Vagina (tissue), 2 donors: Measurements from ENCODE around the gene ATOH8.

Source experiments
- CTCF ChIP-seq, 3 experiments: fragments of 450-650 bp in 2 of 3; fragments of 200-600 bp in 1 of 3; sonication (generic) in 1 of 3; IDR thresholded peaks; one replicate each; pipeline ENCODE4 v1.5.1; 2017 to 2019; ENCODE audit warnings: antibody characterized with exemption in 3 of 3, mild to moderate bottlenecking in 2 of 3, moderate library complexity in 2 of 3
- POLR2AphosphoS5 ChIP-seq, 2 donors: sonication (generic); formaldehyde crosslinking; IDR thresholded peaks; one replicate each; pipeline ENCODE4 v1.9.0; 2017; ENCODE audit warnings: antibody characterized with exemption in 2 of 2, mild to moderate bottlenecking in 2 of 2, low read depth in 1 of 2; ENCODE audit not compliant: insufficient read depth in 1 of 2

- TF ChIP-seq POLR2AphosphoS5 (IDR thresholded peaks at IDR 0.05; ENCODE audit: insufficient read depth in 1 of 2, low read depth in 1 of 2): no peak
- TF ChIP-seq CTCF (IDR thresholded peaks at IDR 0.05): no peak
Observed at GRCh38 chr2:85787282-85787980, 33.6 kb downstream of the ATOH8 start.
